Medulla oblongata (tissue), 1 donor: ENCODE results near the gene MGMT.

Experiments used
- DNase-seq: peaks from one replicate; pipeline ENCODE4 v3.0.0-alpha.2; 2015; ENCODE audit errors: extremely low spot score

Gene MGMT

GRCh38 chr10:129709627-129710509, 242.8 kb downstream of the MGMT start:
- DNase-seq: no peak

- DNase-seq: no peak
These were observed 243.4 kb downstream of the MGMT start for GRCh38 chr10:129710510-129710847.

- no peak for DNase-seq
These were observed 244.2 kb downstream of the MGMT start for GRCh38 chr10:129711291-129711690.

GRCh38 chr10:129712000-129712399, 245.0 kb downstream of the MGMT start:
- DNase-seq: no peak

GRCh38 chr10:129713659-129714265, 246.7 kb downstream of the MGMT start:
- no peak for DNase-seq

- no peak for DNase-seq
These were observed 248.8 kb downstream of the MGMT start for GRCh38 chr10:129715805-129716204.

GRCh38 chr10:129716211-129716681, 249.2 kb downstream of the MGMT start:
- peak; percentile 14 for DNase-seq

- DNase-seq: no peak
These were observed 249.8 kb downstream of the MGMT start for GRCh38 chr10:129716881-129717280.

GRCh38 chr10:129717816-129718547, 250.9 kb downstream of the MGMT start:
- DNase-seq: no peak

GRCh38 chr10:129718548-129719414, 251.7 kb downstream of the MGMT start:
- no peak for DNase-seq

- no peak for DNase-seq
These were observed 252.3 kb downstream of the MGMT start for GRCh38 chr10:129719415-129719739.

GRCh38 chr10:129719889-129720590, 253.0 kb downstream of the MGMT start:
- DNase-seq: no peak

GRCh38 chr10:129725011-129725410, 258.0 kb downstream of the MGMT start:
- no peak for DNase-seq

GRCh38 chr10:129725482-129725881, 258.4 kb downstream of the MGMT start:
- no peak for DNase-seq

- no peak for DNase-seq
These were observed 259.0 kb downstream of the MGMT start for GRCh38 chr10:129725890-129726631.

- no peak for DNase-seq
These were observed 260.0 kb downstream of the MGMT start for GRCh38 chr10:129727071-129727470.

GRCh38 chr10:129727495-129727894, 260.5 kb downstream of the MGMT start:
- DNase-seq: no peak

GRCh38 chr10:129728246-129728820, 261.3 kb downstream of the MGMT start:
- no peak for DNase-seq

- DNase-seq: no peak
These were observed 262.1 kb downstream of the MGMT start for GRCh38 chr10:129728905-129729795.
